Measurements from ENCODE around the gene ETFBKMT. TPM values are rescaled to one million over a fixed set of nuclear protein-coding genes. Genes with fewer than 3 reads are reported as not detected.
"Not testable (repeated sequence)": the region's sequence is repeated elsewhere in the genome, so short reads cannot be mapped to it uniquely, and the experiment has no call there.

Gene ETFBKMT
- total RNA-seq, 4 donors from 2014 or later, result 2.4 to 6.1 (median 3.2) TPM

DNA sequence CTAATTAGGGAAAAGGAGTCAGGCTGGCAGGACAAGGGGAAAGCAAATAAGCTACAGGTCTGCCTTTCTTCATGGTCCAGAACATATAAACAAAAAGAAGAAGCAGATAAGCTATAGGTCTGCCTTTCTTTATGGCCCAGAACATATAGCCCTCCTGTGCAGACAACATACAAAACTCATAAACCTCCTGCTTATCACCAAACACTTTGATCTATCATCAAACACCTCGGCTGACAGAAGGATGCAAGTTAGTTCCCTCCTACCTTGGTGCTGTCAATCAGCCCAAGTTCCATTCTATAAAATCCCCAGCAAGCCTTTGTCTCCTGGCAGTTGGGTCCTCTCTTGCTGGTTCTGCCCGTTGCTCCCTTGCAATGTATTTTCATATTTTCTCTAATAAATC is 46.1 kb downstream of the ETFBKMT start:
- no peak overlapping the region for H3K4me3 ChIP-seq
- no peaks in the 10 kb centered on the region for H3K27me3 ChIP-seq
- WGBS, 2 donors (ENCODE audit: low coverage in 1 of 2), result 70 to 73% methylated on average over 2 of the region's 2 CpGs
- TF ChIP-seq POLR2A (IDR thresholded peaks at IDR 0.05), result no peak
- TF ChIP-seq POLR2AphosphoS5 (IDR thresholded peaks at IDR 0.05), result no peak
- TF ChIP-seq EP300 (IDR thresholded peaks at IDR 0.05), result no peak
- no peak for TF ChIP-seq CTCF (IDR thresholded peaks at IDR 0.05)
- peaks cover 0 to 22% (median 0%) of the 10 kb centered on the region in 3 donors for H3K9me3 ChIP-seq
- no peaks in the 10 kb centered on the region for H3K4me1 ChIP-seq
- no peak overlapping the region for H3K27ac ChIP-seq
- ATAC-seq, result no peak
- peaks cover 0 to 42% of the 10 kb centered on the region in 2 donors for H3K36me3 ChIP-seq

GRCh38 chr12:31708118-31708517 is 48.6 kb downstream of the ETFBKMT start:
- H3K4me1 ChIP-seq, ATAC-seq, H3K27ac ChIP-seq, H3K27me3 ChIP-seq, H3K4me3 ChIP-seq: not testable (repeated sequence)
- H3K9me3 ChIP-seq, result peaks cover 0 to 22% (median 0%) of the 10 kb centered on the region in 3 donors
- H3K36me3 ChIP-seq, result peaks cover 0 to 31% of the 10 kb centered on the region in 2 donors
- WGBS, 2 donors (ENCODE audit: low coverage in 1 of 2), result 92 to 96% methylated on average over 4 to 7 of the region's 7 CpGs

- ATAC-seq, result no peak
- TF ChIP-seq POLR2A (IDR thresholded peaks at IDR 0.05) (no peak), EP300 (IDR thresholded peaks at IDR 0.05) (no peak), POLR2AphosphoS5 (IDR thresholded peaks at IDR 0.05) (no peak), CTCF (IDR thresholded peaks at IDR 0.05) (no peak)
- no peak overlapping the region for H3K4me3 ChIP-seq
- no peaks in the 10 kb centered on the region for H3K4me1 ChIP-seq
- H3K36me3 ChIP-seq, result peaks cover 0 to 31% of the 10 kb centered on the region in 2 donors
- H3K27ac ChIP-seq, result no peak overlapping the region
- peaks cover 0 to 22% (median 0%) of the 10 kb centered on the region in 3 donors for H3K9me3 ChIP-seq
- no peaks in the 10 kb centered on the region for H3K27me3 ChIP-seq
- 73 to 74% methylated on average over 3 of the region's 3 CpGs for WGBS, 2 donors (ENCODE audit: low coverage in 1 of 2)
Measured at GRCh38 chr12:31710021-31710818, 50.7 kb downstream of the ETFBKMT start.

- Histone ChIP-seq H3K27ac (no peak overlapping the region), H3K4me3 (no peak overlapping the region), H3K4me1 (no peaks in the 10 kb centered on the region), H3K9me3 (peaks cover 0 to 16% (median 0%) of the 10 kb centered on the region in 3 donors), H3K27me3 (no peaks in the 10 kb centered on the region), H3K36me3 (peaks cover 0 to 18% of the 10 kb centered on the region in 2 donors)
- TF ChIP-seq POLR2A (IDR thresholded peaks at IDR 0.05) (no peak), POLR2AphosphoS5 (IDR thresholded peaks at IDR 0.05) (no peak), CTCF (IDR thresholded peaks at IDR 0.05) (no peak), EP300 (IDR thresholded peaks at IDR 0.05) (no peak)
- 60 to 86% methylated on average over 3 to 5 of the region's 5 CpGs for WGBS, 2 donors (ENCODE audit: low coverage in 1 of 2)
- no peak for ATAC-seq
Measured at GRCh38 chr12:31712877-31713276, 53.4 kb downstream of the ETFBKMT start.

DNA sequence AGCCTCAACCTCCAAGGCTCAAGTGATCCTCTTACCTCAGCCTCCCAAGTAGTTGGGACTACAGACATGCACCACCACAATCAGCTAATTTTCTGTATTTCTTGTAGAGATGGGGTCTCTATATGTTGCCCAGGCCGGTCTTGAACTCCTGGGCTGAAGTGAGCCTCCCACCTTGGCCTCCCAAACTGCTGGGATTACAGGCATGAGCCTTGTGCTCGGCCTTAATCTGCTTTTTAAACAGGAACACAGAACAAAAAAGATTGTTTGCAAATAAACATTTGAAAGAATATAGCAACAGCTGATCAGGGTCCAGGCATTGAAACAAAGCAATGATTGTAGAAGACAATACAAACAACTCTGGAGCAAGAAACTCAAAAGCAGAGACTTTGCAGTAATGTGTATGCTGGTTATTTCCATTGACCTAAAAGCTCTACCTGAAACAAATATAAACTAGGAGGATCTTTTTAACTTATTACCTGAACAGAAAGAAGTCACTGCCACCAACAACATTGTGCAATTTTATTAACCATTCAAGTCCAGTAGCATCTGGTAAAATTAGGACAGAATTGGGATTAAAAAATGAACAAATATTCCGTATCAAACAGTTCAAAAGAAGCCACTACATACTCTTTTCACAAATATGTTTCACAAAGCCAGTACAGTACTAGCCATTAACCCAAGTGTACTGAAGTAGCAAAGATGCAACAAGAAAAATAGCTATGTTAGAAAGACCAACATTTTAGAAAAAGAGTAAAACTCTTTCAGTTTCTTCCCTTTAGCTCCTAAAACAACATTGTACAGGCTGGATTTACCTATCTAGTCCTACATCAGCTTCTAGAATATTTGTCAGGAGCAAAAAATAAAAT is 55.2 kb downstream of the ETFBKMT start:
- 83 to 90% methylated on average over 1 to 2 of the region's 3 CpGs for WGBS, 2 donors (ENCODE audit: low coverage in 1 of 2)
- H3K27me3 ChIP-seq, result no peaks in the 10 kb centered on the region
- H3K27ac ChIP-seq, result no peak overlapping the region
- no peaks in the 10 kb centered on the region for H3K9me3 ChIP-seq
- no peak overlapping the region for H3K4me3 ChIP-seq
- no peaks in the 10 kb centered on the region for H3K4me1 ChIP-seq
- peaks cover 0 to 10% of the 10 kb centered on the region in 2 donors for H3K36me3 ChIP-seq
- ATAC-seq, result no peak
- TF ChIP-seq POLR2AphosphoS5 (IDR thresholded peaks at IDR 0.05) (no peak), EP300 (IDR thresholded peaks at IDR 0.05) (no peak), CTCF (IDR thresholded peaks at IDR 0.05) (no peak), POLR2A (IDR thresholded peaks at IDR 0.05) (no peak)
